WERI-Rb-1 (cell line): ENCODE results near the gene GRAMD2B.

Experiments used
- DNase-seq: peaks from one replicate; pipeline ENCODE4 v3.0.0-alpha.2; 2020
- H3K27ac ChIP-seq: fragments of 250-450 bp; sonication (Bioruptor Pico); 2 replicates; pipeline ENCODE4 v1.5.1; 2020; ENCODE audit warnings: mild to moderate bottlenecking, moderate library complexity
- H3K27me3 ChIP-seq: fragments of 250-450 bp; sonication (Bioruptor Pico); 2 replicates; pipeline ENCODE4 v1.5.1; 2021; ENCODE audit warnings: mild to moderate bottlenecking, low read depth, moderate library complexity; ENCODE audit not compliant: insufficient read depth, severe bottlenecking
- H3K36me3 ChIP-seq: fragments of 250-450 bp; sonication (Bioruptor Pico); 2 replicates; pipeline ENCODE4 v1.5.1; 2020; ENCODE audit warnings: mild to moderate bottlenecking, moderate library complexity
- H3K4me3 ChIP-seq: 2 replicates; pipeline ENCODE4 v1.5.1; 2011; ENCODE audit warnings: low read depth, mild to moderate bottlenecking, control low read depth, low read length
- H3K9me3 ChIP-seq: fragments of 250-450 bp; sonication (Bioruptor Pico); 2 replicates; pipeline ENCODE4 v1.5.1; 2021; ENCODE audit warnings: mild to moderate bottlenecking, moderate library complexity; ENCODE audit not compliant: severe bottlenecking
- CTCF ChIP-seq: IDR thresholded peaks from 2 replicates; pipeline ENCODE4 v1.5.1; 2011; ENCODE audit warnings: low read depth, mild to moderate bottlenecking, control low read depth, inconsistent platforms, low read length

GRAMD2B gene

GRCh38 chr5:126446498-126447224, 23.5 kb downstream of the GRAMD2B start:
- H3K4me3 ChIP-seq: no peak overlapping the region
- TF ChIP-seq CTCF: no peak
- H3K36me3 ChIP-seq: no peaks in the 10 kb centered on the region
- DNase-seq: no peak
- no peak overlapping the region for H3K27ac ChIP-seq
- no peaks in the 10 kb centered on the region for H3K27me3 ChIP-seq
- H3K9me3 ChIP-seq: no peaks in the 10 kb centered on the region

DNA sequence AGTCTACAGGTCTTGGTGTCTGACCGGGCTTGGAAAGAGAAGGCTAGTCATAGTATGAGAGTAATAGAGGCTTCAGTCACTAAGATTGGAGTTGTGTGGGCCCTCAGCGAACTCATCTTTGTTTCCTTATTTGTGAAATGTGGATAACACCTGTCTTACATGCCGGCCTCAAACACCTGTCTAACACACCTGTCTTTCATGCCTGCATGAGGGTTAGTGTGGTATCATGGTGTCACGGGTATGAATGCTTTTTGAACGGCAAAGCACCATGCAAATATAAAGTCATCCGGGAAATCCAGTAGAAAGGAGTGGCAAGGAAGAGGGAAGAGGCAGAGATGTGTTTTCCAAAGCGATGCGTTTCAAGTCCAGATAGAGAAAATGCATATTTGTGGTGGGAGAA, 25.5 kb downstream of the GRAMD2B start:
- Histone ChIP-seq H3K36me3 (no peaks in the 10 kb centered on the region), H3K27me3 (no peaks in the 10 kb centered on the region), H3K4me3 (no peak overlapping the region), H3K27ac (no peak overlapping the region), H3K9me3 (peaks cover 2% of the 10 kb centered on the region)
- no peak for DNase-seq
- no peak for TF ChIP-seq CTCF

- H3K9me3 ChIP-seq: peaks cover 2% of the 10 kb centered on the region
- TF ChIP-seq CTCF: no peak
- H3K27ac ChIP-seq: no peak overlapping the region
- no peak overlapping the region for H3K4me3 ChIP-seq
- no peaks in the 10 kb centered on the region for H3K27me3 ChIP-seq
- H3K36me3 ChIP-seq: no peaks in the 10 kb centered on the region
- DNase-seq: no peak
These were observed 26.6 kb downstream of the GRAMD2B start for GRCh38 chr5:126449751-126450271.

DNA sequence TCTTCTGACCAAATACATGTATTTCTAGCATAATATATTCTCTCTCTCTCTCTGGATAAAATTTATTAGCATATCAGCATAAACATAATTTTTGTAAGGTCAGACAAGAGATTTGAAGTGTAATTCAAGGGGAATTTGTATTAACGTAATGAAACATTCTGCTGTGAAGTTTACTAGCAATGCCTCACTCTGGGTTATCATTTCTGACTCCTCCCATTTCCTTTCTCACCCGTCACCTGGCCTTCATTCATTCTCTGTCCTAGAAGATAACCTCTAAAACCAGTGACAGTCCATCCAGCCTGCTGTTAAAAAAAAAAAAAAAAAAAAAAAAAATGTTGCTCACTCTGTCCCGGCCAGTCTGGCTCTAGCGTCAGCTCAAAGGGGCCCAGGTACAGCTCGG, 27.1 kb downstream of the GRAMD2B start:
- Histone ChIP-seq H3K36me3 (no peaks in the 10 kb centered on the region), H3K4me3 (no peak overlapping the region), H3K9me3 (peaks cover 2% of the 10 kb centered on the region), H3K27me3 (no peaks in the 10 kb centered on the region), H3K27ac (no peak overlapping the region)
- DNase-seq: no peak
- TF ChIP-seq CTCF: no peak

DNA sequence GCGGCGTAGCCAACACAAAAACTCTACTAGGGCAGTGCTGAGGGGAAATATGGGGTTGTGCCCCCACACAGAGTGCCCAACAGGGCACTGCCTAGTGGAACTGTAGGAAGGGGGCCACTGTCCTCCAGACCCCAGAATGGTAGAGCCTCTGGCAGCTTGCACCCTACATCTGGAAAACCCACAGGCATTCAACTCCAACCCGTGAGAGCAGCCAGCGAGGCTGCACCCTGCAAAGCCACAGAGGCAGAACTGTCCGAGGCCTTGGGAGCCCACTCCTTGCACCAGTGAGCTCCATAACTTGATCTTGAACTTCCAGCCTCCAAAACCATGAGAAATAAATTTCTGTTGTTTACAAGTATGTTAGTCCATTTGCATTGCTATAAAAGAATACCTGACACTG, 27.7 kb downstream of the GRAMD2B start:
- Histone ChIP-seq H3K27me3 (no peaks in the 10 kb centered on the region), H3K36me3 (no peaks in the 10 kb centered on the region), H3K9me3 (peaks cover 2% of the 10 kb centered on the region), H3K4me3 (no peak overlapping the region), H3K27ac (no peak overlapping the region)
- DNase-seq: no peak
- TF ChIP-seq CTCF: no peak

- H3K27ac ChIP-seq: no peak overlapping the region
- no peak for TF ChIP-seq CTCF
- H3K27me3 ChIP-seq: no peaks in the 10 kb centered on the region
- H3K36me3 ChIP-seq: no peaks in the 10 kb centered on the region
- no peak overlapping the region for H3K4me3 ChIP-seq
- DNase-seq: no peak
- H3K9me3 ChIP-seq: peaks cover 2% of the 10 kb centered on the region
These were observed 29.3 kb downstream of the GRAMD2B start for GRCh38 chr5:126452477-126452876.
